Stimulated activated CD8-positive, alpha-beta memory T cell treated with anti-CD3 and anti-CD28 coated beads, Interleukin-2, amount 100 ng/mL, for 1 hour (primary cell): ENCODE data around the gene MECR.

Experiments used
- DNase-seq, 2 donors: peaks; one replicate each; pipeline ENCODE4 v3.0.0-alpha.2; 2020; ENCODE audit warnings: low read depth in 2 of 2

MECR gene

GRCh38 chr1:29255134-29255666 lies 24.5 kb upstream of the MECR start:
- DNase-seq, result no peak

- DNase-seq, result no peak
These were observed 23.6 kb upstream of the MECR start for GRCh38 chr1:29254346-29254745.

GRCh38 chr1:29253180-29253579 lies 22.4 kb upstream of the MECR start:
- no peak for DNase-seq

GRCh38 chr1:29251164-29252124 lies 20.7 kb upstream of the MECR start:
- no peak for DNase-seq

GRCh38 chr1:29249951-29250581 lies 19.3 kb upstream of the MECR start:
- DNase-seq, result no peak

- DNase-seq, result no peak
These were observed 18.5 kb upstream of the MECR start for GRCh38 chr1:29249170-29249691.

- no peak for DNase-seq
These were observed 17.7 kb upstream of the MECR start for GRCh38 chr1:29248409-29248808.

- no peak for DNase-seq
These were observed 17.0 kb upstream of the MECR start for GRCh38 chr1:29247571-29248273.

GRCh38 chr1:29247044-29247443 lies 16.3 kb upstream of the MECR start:
- DNase-seq, result no peak

GRCh38 chr1:29245876-29246275 lies 15.1 kb upstream of the MECR start:
- no peak for DNase-seq

GRCh38 chr1:29245261-29245660 lies 14.5 kb upstream of the MECR start:
- DNase-seq, result no peak

GRCh38 chr1:29243871-29244200 lies 13.1 kb upstream of the MECR start:
- no peak for DNase-seq

GRCh38 chr1:29243023-29243870 lies 12.5 kb upstream of the MECR start:
- no peak for DNase-seq

- DNase-seq, result no peak
These were observed 10.3 kb upstream of the MECR start for GRCh38 chr1:29240986-29241385.

GRCh38 chr1:29240400-29240837 lies 9.7 kb upstream of the MECR start:
- no peak for DNase-seq

- DNase-seq, result no peak
These were observed 8.4 kb upstream of the MECR start for GRCh38 chr1:29239142-29239541.

GRCh38 chr1:29238620-29239002 lies 7.9 kb upstream of the MECR start:
- no peak for DNase-seq

- no peak for DNase-seq
These were observed 7.3 kb upstream of the MECR start for GRCh38 chr1:29237852-29238619.

- no peak for DNase-seq
These were observed 6.5 kb upstream of the MECR start for GRCh38 chr1:29237129-29237821.

GRCh38 chr1:29236712-29237128 lies 6.0 kb upstream of the MECR start:
- DNase-seq, result no peak
